ENCODE measurements around the gene COL23A1.

DNA sequence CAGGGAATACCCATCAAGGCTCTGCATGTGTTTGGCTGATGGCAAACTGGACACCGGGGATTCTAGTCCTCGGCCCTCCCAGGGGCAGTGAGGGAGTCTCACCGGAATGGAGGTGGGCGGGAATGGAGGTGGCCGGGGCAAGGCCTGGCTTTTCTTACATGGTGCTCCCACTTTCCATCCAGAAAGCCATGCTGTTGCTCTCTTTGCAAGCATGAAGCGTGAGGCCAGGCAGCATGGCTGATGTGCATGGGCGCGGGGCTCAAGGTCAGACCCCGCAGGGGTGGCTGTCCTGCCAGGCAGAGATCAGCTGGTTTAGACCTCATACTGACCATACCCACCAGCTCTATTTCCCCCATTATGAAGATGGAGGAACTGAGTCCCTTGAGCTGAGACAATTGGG, 249.6 kb downstream of the COL23A1 start:
- TF ChIP-seq, protein P1, sequence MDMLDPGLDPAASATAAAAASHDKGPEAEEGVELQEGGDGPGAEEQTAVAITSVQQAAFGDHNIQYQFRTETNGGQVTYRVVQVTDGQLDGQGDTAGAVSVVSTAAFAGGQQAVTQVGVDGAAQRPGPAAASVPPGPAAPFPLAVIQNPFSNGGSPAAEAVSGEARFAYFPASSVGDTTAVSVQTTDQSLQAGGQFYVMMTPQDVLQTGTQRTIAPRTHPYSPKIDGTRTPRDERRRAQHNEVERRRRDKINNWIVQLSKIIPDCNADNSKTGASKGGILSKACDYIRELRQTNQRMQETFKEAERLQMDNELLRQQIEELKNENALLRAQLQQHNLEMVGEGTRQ (CRISPR knock-in tag; IDR thresholded peaks at IDR 0.05), result no peak
- TF ChIP-seq, protein P2, sequence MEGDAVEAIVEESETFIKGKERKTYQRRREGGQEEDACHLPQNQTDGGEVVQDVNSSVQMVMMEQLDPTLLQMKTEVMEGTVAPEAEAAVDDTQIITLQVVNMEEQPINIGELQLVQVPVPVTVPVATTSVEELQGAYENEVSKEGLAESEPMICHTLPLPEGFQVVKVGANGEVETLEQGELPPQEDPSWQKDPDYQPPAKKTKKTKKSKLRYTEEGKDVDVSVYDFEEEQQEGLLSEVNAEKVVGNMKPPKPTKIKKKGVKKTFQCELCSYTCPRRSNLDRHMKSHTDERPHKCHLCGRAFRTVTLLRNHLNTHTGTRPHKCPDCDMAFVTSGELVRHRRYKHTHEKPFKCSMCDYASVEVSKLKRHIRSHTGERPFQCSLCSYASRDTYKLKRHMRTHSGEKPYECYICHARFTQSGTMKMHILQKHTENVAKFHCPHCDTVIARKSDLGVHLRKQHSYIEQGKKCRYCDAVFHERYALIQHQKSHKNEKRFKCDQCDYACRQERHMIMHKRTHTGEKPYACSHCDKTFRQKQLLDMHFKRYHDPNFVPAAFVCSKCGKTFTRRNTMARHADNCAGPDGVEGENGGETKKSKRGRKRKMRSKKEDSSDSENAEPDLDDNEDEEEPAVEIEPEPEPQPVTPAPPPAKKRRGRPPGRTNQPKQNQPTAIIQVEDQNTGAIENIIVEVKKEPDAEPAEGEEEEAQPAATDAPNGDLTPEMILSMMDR (IDR thresholded peaks at IDR 0.05), result no peak
- TF ChIP-seq, protein P3, sequence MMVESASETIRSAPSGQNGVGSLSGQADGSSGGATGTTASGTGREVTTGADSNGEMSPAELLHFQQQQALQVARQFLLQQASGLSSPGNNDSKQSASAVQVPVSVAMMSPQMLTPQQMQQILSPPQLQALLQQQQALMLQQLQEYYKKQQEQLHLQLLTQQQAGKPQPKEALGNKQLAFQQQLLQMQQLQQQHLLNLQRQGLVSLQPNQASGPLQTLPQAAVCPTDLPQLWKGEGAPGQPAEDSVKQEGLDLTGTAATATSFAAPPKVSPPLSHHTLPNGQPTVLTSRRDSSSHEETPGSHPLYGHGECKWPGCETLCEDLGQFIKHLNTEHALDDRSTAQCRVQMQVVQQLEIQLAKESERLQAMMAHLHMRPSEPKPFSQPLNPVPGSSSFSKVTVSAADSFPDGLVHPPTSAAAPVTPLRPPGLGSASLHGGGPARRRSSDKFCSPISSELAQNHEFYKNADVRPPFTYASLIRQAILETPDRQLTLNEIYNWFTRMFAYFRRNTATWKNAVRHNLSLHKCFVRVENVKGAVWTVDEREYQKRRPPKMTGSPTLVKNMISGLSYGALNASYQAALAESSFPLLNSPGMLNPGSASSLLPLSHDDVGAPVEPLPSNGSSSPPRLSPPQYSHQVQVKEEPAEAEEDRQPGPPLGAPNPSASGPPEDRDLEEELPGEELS (CRISPR knock-in tag; IDR thresholded peaks at IDR 0.05), result no peak
- TF ChIP-seq, protein P4, sequence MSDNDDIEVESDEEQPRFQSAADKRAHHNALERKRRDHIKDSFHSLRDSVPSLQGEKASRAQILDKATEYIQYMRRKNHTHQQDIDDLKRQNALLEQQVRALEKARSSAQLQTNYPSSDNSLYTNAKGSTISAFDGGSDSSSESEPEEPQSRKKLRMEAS (CRISPR knock-in tag; IDR thresholded peaks at IDR 0.05), result no peak
- TF ChIP-seq, protein P5, sequence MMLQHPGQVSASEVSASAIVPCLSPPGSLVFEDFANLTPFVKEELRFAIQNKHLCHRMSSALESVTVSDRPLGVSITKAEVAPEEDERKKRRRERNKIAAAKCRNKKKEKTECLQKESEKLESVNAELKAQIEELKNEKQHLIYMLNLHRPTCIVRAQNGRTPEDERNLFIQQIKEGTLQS (CRISPR knock-in tag; conservative IDR thresholded peaks at IDR 0.05), result no peak
